ENCODE results near the gene B3GNT4.

B3GNT4 gene

DNA sequence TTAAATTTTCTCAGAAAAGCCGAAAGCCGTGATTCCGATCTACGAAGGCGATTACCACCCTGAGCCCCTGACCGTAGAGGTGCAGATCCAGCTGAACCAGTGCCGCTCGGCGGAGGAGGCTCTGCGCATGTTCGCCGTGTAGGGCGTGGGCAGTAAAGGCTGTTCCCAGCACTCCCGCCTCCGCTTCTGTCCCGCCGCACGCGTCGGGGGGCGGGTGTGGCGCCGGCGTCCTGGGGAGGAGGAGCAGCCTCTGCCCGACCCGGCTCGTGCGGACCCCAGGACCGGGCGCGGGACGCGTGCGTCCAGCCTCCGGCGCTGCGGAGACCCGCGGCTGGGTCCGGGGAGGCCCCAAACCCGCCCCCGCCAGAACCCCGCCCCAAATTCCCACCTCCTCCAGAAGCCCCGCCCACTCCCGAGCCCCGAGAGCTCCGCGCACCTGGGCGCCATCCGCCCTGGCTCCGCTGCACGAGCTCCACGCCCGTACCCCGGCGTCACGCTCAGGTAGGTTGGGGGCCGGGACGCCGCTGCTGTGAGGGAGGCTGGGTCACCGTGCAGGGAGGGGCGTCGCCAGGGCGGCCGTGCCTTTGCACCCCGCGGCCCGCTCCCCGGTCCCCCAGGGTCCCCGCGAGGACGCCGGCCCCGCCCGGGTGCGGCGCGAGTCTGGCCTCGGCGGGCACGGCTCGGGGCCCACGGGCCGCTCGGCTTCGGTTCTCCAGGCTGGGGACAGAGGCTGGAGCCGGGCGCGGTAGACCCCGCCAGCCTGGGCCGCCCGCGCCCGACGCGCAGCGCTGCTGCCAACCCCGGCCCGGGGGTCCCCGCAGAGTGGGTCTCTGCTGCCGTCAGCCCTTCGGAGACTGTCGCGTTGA lies at the start of gene B3GNT4:
B3GNT4 (plus strand) TSS at position 409 of the 866 bp plus-strand sequence. CDS start 910 bp downstream, outside the sequence.
- no peak for DNase-seq (ENCODE audit: extremely low read depth, low read depth)
- TF ChIP-seq, protein P1, sequence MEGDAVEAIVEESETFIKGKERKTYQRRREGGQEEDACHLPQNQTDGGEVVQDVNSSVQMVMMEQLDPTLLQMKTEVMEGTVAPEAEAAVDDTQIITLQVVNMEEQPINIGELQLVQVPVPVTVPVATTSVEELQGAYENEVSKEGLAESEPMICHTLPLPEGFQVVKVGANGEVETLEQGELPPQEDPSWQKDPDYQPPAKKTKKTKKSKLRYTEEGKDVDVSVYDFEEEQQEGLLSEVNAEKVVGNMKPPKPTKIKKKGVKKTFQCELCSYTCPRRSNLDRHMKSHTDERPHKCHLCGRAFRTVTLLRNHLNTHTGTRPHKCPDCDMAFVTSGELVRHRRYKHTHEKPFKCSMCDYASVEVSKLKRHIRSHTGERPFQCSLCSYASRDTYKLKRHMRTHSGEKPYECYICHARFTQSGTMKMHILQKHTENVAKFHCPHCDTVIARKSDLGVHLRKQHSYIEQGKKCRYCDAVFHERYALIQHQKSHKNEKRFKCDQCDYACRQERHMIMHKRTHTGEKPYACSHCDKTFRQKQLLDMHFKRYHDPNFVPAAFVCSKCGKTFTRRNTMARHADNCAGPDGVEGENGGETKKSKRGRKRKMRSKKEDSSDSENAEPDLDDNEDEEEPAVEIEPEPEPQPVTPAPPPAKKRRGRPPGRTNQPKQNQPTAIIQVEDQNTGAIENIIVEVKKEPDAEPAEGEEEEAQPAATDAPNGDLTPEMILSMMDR (IDR thresholded peaks at IDR 0.05; ENCODE audit: low read depth, low read length) = no peak

DNA sequence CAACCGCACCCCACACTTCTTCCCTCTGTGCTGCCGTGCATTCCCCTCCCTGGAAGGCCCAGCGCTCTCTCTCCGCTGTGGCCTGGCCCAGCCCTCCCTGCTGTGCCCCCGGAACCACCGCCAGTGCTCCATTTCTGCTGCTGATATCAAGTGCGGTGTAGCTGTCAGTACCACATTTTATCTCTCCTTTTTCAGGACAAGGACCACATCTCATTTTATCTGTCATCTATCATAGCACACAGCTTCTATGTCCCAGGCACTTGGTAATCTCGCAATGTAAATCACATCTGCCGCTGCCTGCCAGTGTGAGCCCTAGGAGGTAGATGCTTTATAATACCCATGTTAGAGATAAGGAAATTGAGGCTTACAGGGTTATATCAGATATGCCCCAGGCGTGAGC lies 47.8 kb upstream of the B3GNT4 start:
- TF ChIP-seq, protein P1 (IDR thresholded peaks at IDR 0.05; ENCODE audit: low read depth, low read length) = no peak
- DNase-seq (ENCODE audit: extremely low read depth, low read depth) = no peak

DNA sequence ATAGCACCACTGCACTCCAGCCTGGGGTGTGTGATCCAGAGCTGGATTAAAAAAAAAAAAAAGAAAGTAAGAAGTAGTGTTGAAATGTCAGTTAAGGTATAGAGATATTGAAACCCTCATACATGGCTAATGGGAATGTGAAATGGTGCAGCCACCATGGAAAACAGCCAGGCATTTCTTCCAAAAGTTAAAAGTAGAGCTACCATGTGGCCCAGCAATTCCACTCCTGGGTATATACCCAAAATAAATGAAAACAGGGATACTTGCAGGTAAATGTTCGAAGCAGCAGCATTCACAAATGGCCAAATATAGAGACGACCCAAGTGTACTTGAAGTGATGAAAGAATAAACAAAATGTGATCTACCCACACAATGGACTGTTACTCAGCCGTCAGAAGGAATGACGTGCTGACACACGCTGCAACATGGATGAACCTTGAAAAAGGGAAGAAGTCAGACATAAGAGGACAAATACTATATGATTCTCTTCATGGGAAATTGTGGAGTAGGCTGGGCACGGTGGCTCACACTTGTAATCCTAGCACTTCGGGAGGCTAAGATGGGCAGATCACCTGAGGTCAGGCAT lies 44.7 kb upstream of the B3GNT4 start:
- TF ChIP-seq, protein P1 (IDR thresholded peaks at IDR 0.05; ENCODE audit: low read depth, low read length) = no peak
- no peak for DNase-seq (ENCODE audit: extremely low read depth, low read depth)

DNA sequence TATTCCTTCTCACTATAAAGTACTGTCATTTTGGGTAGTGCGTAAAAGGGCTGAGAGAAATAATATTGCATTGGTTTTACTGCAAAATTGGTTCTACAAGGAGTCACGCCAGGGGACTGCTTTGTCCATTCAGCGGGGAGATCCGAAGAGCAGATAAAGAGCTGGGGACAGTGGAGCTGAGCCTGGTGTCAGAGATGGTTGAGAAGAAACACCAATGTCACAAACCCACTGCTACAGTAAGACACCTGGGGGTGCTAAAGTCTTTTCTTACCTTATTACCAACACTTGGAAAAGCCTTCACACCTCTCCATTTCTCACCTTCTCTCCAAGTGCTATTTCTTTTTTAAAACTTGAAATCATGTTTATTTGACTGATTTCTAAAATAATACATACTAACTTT lies 43.6 kb upstream of the B3GNT4 start:
- TF ChIP-seq, protein P1 (IDR thresholded peaks at IDR 0.05; ENCODE audit: low read depth, low read length) = no peak
- no peak for DNase-seq (ENCODE audit: extremely low read depth, low read depth)

DNA sequence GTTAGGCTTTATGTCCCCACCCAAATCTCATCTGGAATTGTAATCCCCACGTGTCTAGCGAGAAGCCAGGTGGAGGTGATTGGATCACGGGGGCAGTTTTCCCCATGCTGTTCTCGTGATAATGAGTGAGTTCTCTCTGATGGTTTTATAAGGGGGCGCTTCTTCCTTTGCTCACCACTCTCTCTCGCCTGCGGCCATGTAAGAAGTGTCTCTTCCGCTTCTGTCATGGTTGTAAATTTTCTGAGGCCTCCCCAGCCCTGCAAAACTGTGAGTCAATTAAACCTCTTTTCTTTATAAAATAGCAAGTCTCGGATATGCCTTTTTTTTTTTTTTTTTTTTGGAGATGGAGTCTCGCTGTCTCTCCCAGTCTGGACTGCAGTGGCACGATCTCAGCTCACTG lies 42.7 kb upstream of the B3GNT4 start:
- no peak for DNase-seq (ENCODE audit: extremely low read depth, low read depth)
- TF ChIP-seq, protein P1 (IDR thresholded peaks at IDR 0.05; ENCODE audit: low read depth, low read length) = no peak

DNA sequence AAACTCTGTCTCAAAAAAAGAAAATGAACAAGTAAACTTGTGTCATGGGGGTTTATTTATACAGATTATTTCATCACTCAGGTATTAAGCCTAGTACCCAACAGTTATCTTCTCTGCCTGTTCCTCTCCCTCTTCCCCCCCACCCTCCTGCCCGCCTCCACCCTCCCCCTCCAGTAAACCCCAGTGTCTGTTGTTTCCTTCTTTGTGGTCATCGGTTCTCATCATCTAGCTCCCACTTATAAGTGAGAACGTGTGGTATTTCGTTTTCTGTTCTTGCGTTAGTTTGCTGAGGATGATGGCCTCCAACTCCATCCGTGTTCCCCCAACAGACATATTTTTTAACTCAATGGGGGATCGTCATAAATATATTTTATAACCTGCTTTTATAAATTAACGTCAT lies 41.8 kb upstream of the B3GNT4 start:
- TF ChIP-seq, protein P1 (IDR thresholded peaks at IDR 0.05; ENCODE audit: low read depth, low read length) = no peak

DNA sequence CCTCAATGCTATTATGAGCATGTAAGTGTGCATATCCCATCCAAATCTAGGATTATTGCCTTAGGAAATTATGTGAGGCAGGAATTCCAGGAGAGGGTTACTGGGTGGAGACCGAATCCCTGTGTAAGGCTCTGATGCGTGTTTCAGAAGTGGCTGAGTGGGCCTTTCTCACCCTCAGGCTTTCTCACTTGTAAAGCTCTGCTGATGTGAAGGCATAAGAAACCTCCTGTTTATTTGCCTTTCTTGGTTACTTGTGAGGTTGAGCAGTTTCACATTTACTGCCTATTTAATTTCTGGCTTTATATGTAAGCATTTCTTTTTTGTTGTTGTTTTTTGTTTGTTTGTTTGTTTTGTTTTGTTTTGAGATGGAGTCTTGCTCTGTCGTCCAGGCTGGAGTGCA lies 40.5 kb upstream of the B3GNT4 start:
- TF ChIP-seq, protein P1 (IDR thresholded peaks at IDR 0.05; ENCODE audit: low read depth, low read length) = no peak
- DNase-seq (ENCODE audit: extremely low read depth, low read depth) = no peak

More for the DNA sequence above, 41.8 kb upstream of the B3GNT4 start:
- no peak for DNase-seq (ENCODE audit: extremely low read depth, low read depth)

Measured in AG09319 (cell line).